GM12872 (cell line): Measurements from ENCODE around the gene CFAP44.

ENCODE experiments used
- TF ChIP-seq, protein P1 (sequence below): IDR thresholded peaks from 3 replicates; pipeline ENCODE4 v1.5.1; 2011; ENCODE audit warnings: low read depth, mild to moderate bottlenecking, low read length, moderate library complexity; ENCODE audit not compliant: insufficient read depth

CFAP44 gene

DNA sequence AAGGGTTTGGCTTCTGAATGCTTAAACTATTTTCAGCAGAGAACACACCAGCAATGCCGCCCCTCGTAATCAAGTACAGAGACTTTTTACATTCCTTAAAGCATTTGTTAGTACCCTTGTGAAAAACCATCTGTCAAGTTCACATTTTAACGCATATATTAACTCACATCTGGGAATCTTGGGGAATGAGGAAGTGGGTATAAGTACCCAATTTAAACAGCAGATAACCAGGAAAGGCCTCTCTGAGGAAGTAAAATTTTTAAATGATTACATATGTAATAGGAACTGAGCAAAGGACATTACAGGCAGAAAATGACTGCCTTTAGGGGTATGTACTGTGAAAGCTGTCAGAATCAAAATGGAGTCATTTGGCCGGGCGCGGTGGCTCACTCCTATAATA lies 12.8 kb upstream of the CFAP44 start:
- TF ChIP-seq, protein P1, sequence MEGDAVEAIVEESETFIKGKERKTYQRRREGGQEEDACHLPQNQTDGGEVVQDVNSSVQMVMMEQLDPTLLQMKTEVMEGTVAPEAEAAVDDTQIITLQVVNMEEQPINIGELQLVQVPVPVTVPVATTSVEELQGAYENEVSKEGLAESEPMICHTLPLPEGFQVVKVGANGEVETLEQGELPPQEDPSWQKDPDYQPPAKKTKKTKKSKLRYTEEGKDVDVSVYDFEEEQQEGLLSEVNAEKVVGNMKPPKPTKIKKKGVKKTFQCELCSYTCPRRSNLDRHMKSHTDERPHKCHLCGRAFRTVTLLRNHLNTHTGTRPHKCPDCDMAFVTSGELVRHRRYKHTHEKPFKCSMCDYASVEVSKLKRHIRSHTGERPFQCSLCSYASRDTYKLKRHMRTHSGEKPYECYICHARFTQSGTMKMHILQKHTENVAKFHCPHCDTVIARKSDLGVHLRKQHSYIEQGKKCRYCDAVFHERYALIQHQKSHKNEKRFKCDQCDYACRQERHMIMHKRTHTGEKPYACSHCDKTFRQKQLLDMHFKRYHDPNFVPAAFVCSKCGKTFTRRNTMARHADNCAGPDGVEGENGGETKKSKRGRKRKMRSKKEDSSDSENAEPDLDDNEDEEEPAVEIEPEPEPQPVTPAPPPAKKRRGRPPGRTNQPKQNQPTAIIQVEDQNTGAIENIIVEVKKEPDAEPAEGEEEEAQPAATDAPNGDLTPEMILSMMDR = no peak

DNA sequence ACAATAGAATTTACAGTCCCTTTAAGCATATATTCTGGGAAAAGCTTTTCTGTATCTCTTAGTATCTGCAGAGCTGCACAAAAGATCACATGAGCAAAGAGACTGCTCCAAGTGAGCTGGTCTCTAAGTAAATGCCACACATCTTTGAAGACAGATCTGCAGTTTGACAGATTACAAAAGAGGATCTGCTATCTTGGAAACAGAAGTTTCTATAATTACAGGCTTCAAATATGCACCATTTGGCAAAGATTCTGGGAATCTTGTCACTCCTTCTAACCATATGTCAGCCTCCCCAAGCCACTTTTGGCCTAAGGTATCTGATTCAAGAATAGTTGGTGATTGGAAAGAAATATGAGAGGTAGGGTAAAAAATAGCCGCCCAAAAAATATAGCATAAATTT lies 9.6 kb upstream of the CFAP44 start:
- TF ChIP-seq, protein P1 = no peak

DNA sequence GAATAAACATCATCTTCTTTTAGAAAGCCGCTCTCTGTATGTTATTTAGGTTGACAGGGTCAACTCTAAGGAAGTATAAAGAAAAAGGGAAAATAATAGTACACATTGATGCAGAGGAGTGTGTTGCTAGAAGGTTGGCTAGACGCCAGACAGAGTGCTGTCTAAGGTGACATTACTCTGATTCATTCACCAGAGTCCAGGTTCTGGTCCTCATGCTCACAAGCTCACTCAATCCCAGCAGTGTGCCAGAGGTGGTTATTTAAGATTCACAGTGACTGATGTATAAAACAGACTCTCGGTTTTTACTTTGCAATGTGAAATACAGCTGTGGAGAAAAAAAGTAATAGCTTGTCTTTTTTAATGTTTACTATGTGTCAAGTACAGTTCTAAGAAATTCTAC lies 1.7 kb downstream of the CFAP44 start:
- TF ChIP-seq, protein P1 = no peak

DNA sequence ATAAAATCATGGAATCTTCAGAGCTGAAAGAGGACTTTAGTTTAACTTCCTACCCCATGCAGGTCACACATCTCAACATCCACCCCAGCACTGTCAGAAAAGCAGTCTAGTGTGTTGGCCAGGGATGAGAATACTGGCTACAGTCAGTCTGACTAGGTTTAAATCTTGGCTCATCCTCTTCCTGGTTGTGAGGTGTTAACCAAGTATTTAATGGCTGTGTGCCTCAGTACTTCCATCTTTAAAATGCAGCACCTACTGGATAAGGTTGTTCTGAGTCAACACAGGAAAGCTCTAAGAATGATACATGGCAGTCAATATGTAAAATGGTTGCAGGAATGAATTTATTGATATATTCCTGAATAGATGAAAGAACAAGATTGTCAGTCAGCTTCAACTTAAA lies 3.1 kb downstream of the CFAP44 start:
- TF ChIP-seq, protein P1 = no peak

DNA sequence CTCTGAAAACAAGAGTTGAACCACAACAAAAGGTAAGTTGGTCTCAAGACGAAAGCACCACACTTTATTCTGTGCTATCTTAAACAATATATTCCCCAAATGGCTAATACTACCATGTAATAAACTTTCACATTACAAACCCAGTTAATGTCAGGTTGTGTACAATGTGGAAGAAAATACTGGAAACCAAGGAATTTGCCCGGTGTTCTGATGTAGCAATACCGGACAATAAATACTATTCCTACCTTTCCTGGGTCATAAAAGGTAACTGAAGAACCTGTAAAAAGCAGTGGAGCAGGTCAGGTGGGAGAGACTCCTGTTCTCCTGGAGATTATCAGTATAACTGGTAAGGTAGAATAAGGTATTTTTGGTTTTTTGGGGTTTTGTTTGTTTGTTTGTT lies 3.9 kb downstream of the CFAP44 start:
- TF ChIP-seq, protein P1 = no peak

DNA sequence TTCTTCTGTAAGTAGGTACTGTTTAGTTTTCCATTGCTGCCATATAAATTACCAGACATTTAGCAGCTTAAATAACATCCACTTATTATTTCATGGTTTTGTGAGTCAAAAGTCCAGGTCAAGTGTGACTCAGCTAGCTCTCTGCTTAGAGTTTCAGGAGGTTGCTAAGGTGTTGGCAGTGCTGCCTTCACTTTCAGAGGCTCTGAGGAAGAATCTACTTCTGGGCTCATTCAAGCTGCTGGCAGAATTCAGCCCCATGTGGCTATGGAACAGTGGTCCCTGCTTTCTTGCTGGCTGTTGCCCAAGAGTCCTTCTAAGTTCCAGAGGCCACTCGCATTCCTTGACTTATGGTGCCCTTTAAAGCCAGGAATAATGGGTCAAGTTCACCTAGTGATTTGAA lies 4.5 kb downstream of the CFAP44 start:
- TF ChIP-seq, protein P1 = no peak

DNA sequence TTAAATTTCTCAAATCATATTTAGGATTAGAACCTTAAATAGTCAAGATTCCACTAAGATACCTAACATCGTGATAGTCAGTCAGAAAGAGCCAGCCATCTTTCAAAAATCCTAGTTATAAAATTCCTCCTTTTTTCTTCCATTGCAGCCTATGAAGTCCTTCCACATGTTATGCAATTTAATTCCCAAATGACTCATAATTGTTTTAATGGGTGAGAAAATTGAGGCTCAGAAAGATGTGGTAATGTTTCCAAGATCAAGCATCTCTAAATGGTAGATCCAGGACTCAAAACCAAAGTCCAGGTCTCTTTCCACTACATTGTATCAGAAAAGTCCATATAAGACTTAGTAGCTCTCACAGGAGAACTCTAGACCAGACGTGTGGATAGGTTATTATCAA lies 9.5 kb downstream of the CFAP44 start:
- TF ChIP-seq, protein P1 = no peak

DNA sequence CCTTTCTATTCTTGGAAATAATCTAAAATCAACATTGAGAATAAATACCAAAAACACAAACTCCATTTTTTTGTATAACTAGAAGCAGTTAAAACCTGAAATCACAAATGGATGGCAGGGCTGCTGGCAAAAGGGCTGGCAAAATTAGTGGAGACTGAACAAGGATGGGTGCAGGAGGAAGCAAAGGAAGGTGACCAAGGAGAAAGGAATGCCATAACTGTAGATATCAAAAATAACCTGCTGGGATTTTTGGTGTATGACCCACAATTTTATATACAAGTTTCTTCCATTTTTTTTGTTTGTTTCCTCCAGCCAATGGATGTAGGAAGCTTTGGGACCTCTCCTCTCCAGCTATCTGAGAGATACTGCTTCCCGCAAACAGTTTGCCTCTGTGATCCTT lies 12.7 kb downstream of the CFAP44 start:
- TF ChIP-seq, protein P1 = no peak
